ENCODE results near the gene DEFB112. TPM values are rescaled to one million over a fixed set of nuclear protein-coding genes. Genes with fewer than 3 reads are reported as not detected.

The DEFB112 gene
- total RNA-seq = not detected

GRCh38 chr6:50049829-50050228 lies at the start of gene DEFB112:
Gene DEFB112, minus strand, starts transcription at chr6:50049929. Its CDS starts 60 bp downstream, at chr6:50049869.
- no peak for DNase-seq
- H3K27ac Mint-ChIP-seq = no peak within 1 kb of the TSS
- no peaks in the 10 kb centered on the region for H3K27me3 Mint-ChIP-seq
- H3K4me1 Mint-ChIP-seq = no peaks in the 10 kb centered on the region
- peaks cover 2% of the 10 kb centered on the region for H3K9me3 Mint-ChIP-seq (ENCODE audit: low read depth)
- CTCF ChIA-PET = no interaction called here
- no peaks in the 10 kb centered on the region for H3K36me3 Mint-ChIP-seq
- H3K4me3 Mint-ChIP-seq = no peak within 1 kb of the TSS
- ATAC-seq = no peak

- Mint-ChIP-seq H3K9me3 (ENCODE audit: low read depth) (no peaks in the 10 kb centered on the region), H3K27ac (no peak overlapping the region), H3K4me3 (no peak overlapping the region), H3K4me1 (no peaks in the 10 kb centered on the region), H3K27me3 (no peaks in the 10 kb centered on the region), H3K36me3 (no peaks in the 10 kb centered on the region)
- DNase-seq (no peak), ATAC-seq (no peak)
- CTCF ChIA-PET = no interaction called here
Observed at GRCh38 chr6:50098641-50098993, 48.9 kb upstream of the DEFB112 start.

GRCh38 chr6:50097966-50098640 lies 48.4 kb upstream of the DEFB112 start:
- no peak overlapping the region for H3K27ac Mint-ChIP-seq
- H3K36me3 Mint-ChIP-seq = no peaks in the 10 kb centered on the region
- no peak for ATAC-seq
- no peaks in the 10 kb centered on the region for H3K4me1 Mint-ChIP-seq
- CTCF ChIA-PET = no interaction called here
- H3K27me3 Mint-ChIP-seq = no peaks in the 10 kb centered on the region
- H3K4me3 Mint-ChIP-seq = no peak overlapping the region
- H3K9me3 Mint-ChIP-seq (ENCODE audit: low read depth) = no peaks in the 10 kb centered on the region
- no peak for DNase-seq

- no peaks in the 10 kb centered on the region for H3K36me3 Mint-ChIP-seq
- H3K27ac Mint-ChIP-seq = no peak overlapping the region
- H3K27me3 Mint-ChIP-seq = no peaks in the 10 kb centered on the region
- ATAC-seq (no peak), DNase-seq (no peak)
- H3K4me1 Mint-ChIP-seq = no peaks in the 10 kb centered on the region
- no peaks in the 10 kb centered on the region for H3K9me3 Mint-ChIP-seq (ENCODE audit: low read depth)
- no peak overlapping the region for H3K4me3 Mint-ChIP-seq
- CTCF ChIA-PET = interaction anchor here (1.0 kb wide), 1 partner anchor 14 kb away, joined by 3 read pairs; no protein-coding TSS in a partner anchor
Observed at GRCh38 chr6:50096296-50096695, 46.6 kb upstream of the DEFB112 start.

GRCh38 chr6:50093938-50094272 lies 44.2 kb upstream of the DEFB112 start:
- H3K36me3 Mint-ChIP-seq = no peaks in the 10 kb centered on the region
- no peaks in the 10 kb centered on the region for H3K4me1 Mint-ChIP-seq
- CTCF ChIA-PET = no interaction called here
- H3K4me3 Mint-ChIP-seq = no peak overlapping the region
- H3K27ac Mint-ChIP-seq = no peak overlapping the region
- no peaks in the 10 kb centered on the region for H3K27me3 Mint-ChIP-seq
- ATAC-seq (no peak), DNase-seq (no peak)
- H3K9me3 Mint-ChIP-seq (ENCODE audit: low read depth) = no peaks in the 10 kb centered on the region

- DNase-seq (no peak), ATAC-seq (no peak)
- Mint-ChIP-seq H3K27me3 (no peaks in the 10 kb centered on the region), H3K27ac (no peak overlapping the region), H3K9me3 (ENCODE audit: low read depth) (no peaks in the 10 kb centered on the region), H3K4me1 (no peaks in the 10 kb centered on the region), H3K4me3 (no peak overlapping the region), H3K36me3 (no peaks in the 10 kb centered on the region)
- CTCF ChIA-PET = no interaction called here
Observed at GRCh38 chr6:50093116-50093937, 43.6 kb upstream of the DEFB112 start.

GRCh38 chr6:50091641-50092040 lies 41.9 kb upstream of the DEFB112 start:
- CTCF ChIA-PET = no interaction called here
- no peak overlapping the region for H3K27ac Mint-ChIP-seq
- no peaks in the 10 kb centered on the region for H3K27me3 Mint-ChIP-seq
- H3K4me1 Mint-ChIP-seq = no peaks in the 10 kb centered on the region
- DNase-seq (no peak), ATAC-seq (no peak)
- no peak overlapping the region for H3K4me3 Mint-ChIP-seq
- no peaks in the 10 kb centered on the region for H3K9me3 Mint-ChIP-seq (ENCODE audit: low read depth)
- no peaks in the 10 kb centered on the region for H3K36me3 Mint-ChIP-seq

GRCh38 chr6:50089911-50090310 lies 40.2 kb upstream of the DEFB112 start:
- no peaks in the 10 kb centered on the region for H3K9me3 Mint-ChIP-seq (ENCODE audit: low read depth)
- H3K4me1 Mint-ChIP-seq = no peaks in the 10 kb centered on the region
- H3K36me3 Mint-ChIP-seq = no peaks in the 10 kb centered on the region
- DNase-seq (no peak), ATAC-seq (no peak)
- CTCF ChIA-PET = no interaction called here
- no peak overlapping the region for H3K27ac Mint-ChIP-seq
- H3K27me3 Mint-ChIP-seq = no peaks in the 10 kb centered on the region
- H3K4me3 Mint-ChIP-seq = no peak overlapping the region

- no peak overlapping the region for H3K27ac Mint-ChIP-seq
- H3K4me3 Mint-ChIP-seq = no peak overlapping the region
- no peaks in the 10 kb centered on the region for H3K36me3 Mint-ChIP-seq
- no peaks in the 10 kb centered on the region for H3K27me3 Mint-ChIP-seq
- ATAC-seq (no peak), DNase-seq (no peak)
- no peaks in the 10 kb centered on the region for H3K9me3 Mint-ChIP-seq (ENCODE audit: low read depth)
- CTCF ChIA-PET = no interaction called here
- no peaks in the 10 kb centered on the region for H3K4me1 Mint-ChIP-seq
Observed at GRCh38 chr6:50087231-50087954, 37.7 kb upstream of the DEFB112 start.

- CTCF ChIA-PET = no interaction called here
Observed at GRCh38 chr6:50077385-50077784, 27.7 kb upstream of the DEFB112 start.

GRCh38 chr6:50076431-50076830 lies 26.7 kb upstream of the DEFB112 start:
- Mint-ChIP-seq H3K27me3 (no peaks in the 10 kb centered on the region), H3K36me3 (no peaks in the 10 kb centered on the region), H3K4me1 (no peaks in the 10 kb centered on the region), H3K9me3 (ENCODE audit: low read depth) (peaks cover 3% of the 10 kb centered on the region), H3K4me3 (no peak overlapping the region), H3K27ac (no peak overlapping the region)
- ATAC-seq (no peak), DNase-seq (no peak)
- CTCF ChIA-PET = no interaction called here

More at GRCh38 chr6:50077385-50077784, 27.7 kb upstream of the DEFB112 start:
- no peak overlapping the region for H3K27ac Mint-ChIP-seq
- H3K9me3 Mint-ChIP-seq (ENCODE audit: low read depth) = peaks cover 3% of the 10 kb centered on the region
- H3K4me3 Mint-ChIP-seq = no peak overlapping the region
- no peaks in the 10 kb centered on the region for H3K36me3 Mint-ChIP-seq
- DNase-seq = no peak
- no peaks in the 10 kb centered on the region for H3K27me3 Mint-ChIP-seq
- H3K4me1 Mint-ChIP-seq = no peaks in the 10 kb centered on the region
- no peak for ATAC-seq

GRCh38 chr6:50071921-50072320 lies 22.2 kb upstream of the DEFB112 start:
- H3K36me3 Mint-ChIP-seq = no peaks in the 10 kb centered on the region
- CTCF ChIA-PET = no interaction called here

GRCh38 chr6:50070101-50070500 lies 20.4 kb upstream of the DEFB112 start:
- H3K4me3 Mint-ChIP-seq = no peak overlapping the region
- no peaks in the 10 kb centered on the region for H3K4me1 Mint-ChIP-seq
- H3K27me3 Mint-ChIP-seq = no peaks in the 10 kb centered on the region
- peaks cover 4% of the 10 kb centered on the region for H3K9me3 Mint-ChIP-seq (ENCODE audit: low read depth)
- H3K27ac Mint-ChIP-seq = no peak overlapping the region
- H3K36me3 Mint-ChIP-seq = no peaks in the 10 kb centered on the region
- no peak for ATAC-seq
- CTCF ChIA-PET = no interaction called here
- no peak for DNase-seq

More at GRCh38 chr6:50071921-50072320, 22.2 kb upstream of the DEFB112 start:
- H3K4me3 Mint-ChIP-seq = no peak overlapping the region
- no peak for ATAC-seq
- H3K9me3 Mint-ChIP-seq (ENCODE audit: low read depth) = peaks cover 4% of the 10 kb centered on the region
- H3K27ac Mint-ChIP-seq = no peak overlapping the region
- H3K27me3 Mint-ChIP-seq = no peaks in the 10 kb centered on the region
- H3K4me1 Mint-ChIP-seq = no peaks in the 10 kb centered on the region
- no peak for DNase-seq

- Mint-ChIP-seq H3K4me3 (no peak overlapping the region), H3K4me1 (no peaks in the 10 kb centered on the region), H3K36me3 (no peaks in the 10 kb centered on the region), H3K27ac (no peak overlapping the region), H3K27me3 (no peaks in the 10 kb centered on the region), H3K9me3 (ENCODE audit: low read depth) (no peaks in the 10 kb centered on the region)
- ATAC-seq (no peak), DNase-seq (no peak)
- CTCF ChIA-PET = no interaction called here
Observed at GRCh38 chr6:50062051-50062450, 12.3 kb upstream of the DEFB112 start.

Data from activated CD8-positive, alpha-beta memory T cell treated with anti-CD3 and anti-CD28 coated beads, Interleukin-2, amount 10 ng/mL, durations not matched to agents 7 days and 5 days (primary cell).